ENCODE results near the gene URB2. TPM values are rescaled to one million over a fixed set of nuclear protein-coding genes. Genes with fewer than 3 reads are reported as not detected.

URB2 gene
- total and polyA plus RNA-seq, 2 of the 13 experiments (the other 11 are each of a cell fraction or from before 2014, with no cell fraction given) = 4.0 to 17.6 TPM

DNA sequence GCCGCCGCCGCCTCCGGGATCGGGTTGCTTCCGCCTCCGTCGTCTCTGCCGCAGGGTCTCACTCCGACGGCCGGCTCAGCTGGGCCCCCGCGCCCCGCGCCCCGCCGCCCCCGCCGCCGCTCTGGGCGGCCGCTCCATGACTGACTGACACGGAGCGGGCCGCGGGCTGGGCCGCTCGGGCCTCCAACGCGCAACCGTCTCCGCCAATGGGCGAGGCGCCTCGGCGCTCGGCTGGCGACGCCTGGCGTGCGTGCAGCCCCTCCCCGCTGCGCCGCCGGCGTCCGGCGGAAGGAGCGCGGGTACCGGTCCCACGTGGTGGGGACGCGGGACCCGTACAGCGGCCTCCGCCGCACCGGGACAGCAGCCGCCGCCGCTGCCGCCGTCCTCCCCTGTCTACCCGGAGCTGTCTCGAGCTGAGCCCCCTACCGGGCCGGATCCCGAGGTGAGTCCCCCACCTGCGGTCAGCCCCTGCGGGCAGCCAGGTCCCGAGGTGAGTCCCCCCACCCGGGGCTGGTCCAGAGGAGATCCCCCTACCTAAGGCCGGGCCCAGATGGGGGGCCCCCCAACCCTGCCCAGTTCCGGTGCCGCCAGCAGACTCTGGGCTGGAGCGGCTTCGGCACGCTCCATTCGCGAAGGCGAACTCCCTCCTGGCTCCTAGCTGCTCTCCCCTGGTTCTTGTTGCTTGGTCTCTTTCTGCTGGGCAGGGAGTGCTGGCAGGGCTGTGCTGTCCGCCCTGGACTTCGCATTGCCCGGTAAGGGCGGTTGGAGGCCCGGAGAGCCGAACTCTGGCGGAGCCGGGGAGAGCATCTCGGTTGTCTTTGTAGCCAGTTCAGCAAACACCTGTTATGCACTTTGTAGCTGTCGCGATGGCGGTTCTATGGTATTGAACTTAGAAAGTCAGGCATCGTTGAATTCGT, at the start of gene URB2, which contains the start of gene TAF5L (continued):
- TF ChIP-seq ZNF572 (CRISPR knock-in tag; IDR thresholded peaks at IDR 0.05) (0 out of 2 replicates have a peak, but pooled peaks have one; percentile 59), SALL1 (CRISPR knock-in tag; IDR thresholded peaks at IDR 0.05) (peak; percentile 65; the same call in 1 of the 2 replicates), ZBTB8A (CRISPR knock-in tag; IDR thresholded peaks at IDR 0.05; ENCODE audit: borderline replicate concordance, low read depth) (no peak), AHDC1 (CRISPR knock-in tag; IDR thresholded peaks at IDR 0.05; ENCODE audit: borderline replicate concordance) (no peak), REPIN1 (CRISPR knock-in tag; IDR thresholded peaks at IDR 0.05; ENCODE audit: borderline replicate concordance, low read depth) (no peak), ZNF546 (CRISPR knock-in tag; conservative IDR thresholded peaks at IDR 0.05) (peak; percentile 85; the same call in 1 of the 2 replicates), CREM (IDR thresholded peaks at IDR 0.05) (no peak), CREM (CRISPR knock-in tag; IDR thresholded peaks at IDR 0.05) (no peak), ERF (CRISPR knock-in tag; IDR thresholded peaks at IDR 0.05) (0 out of 2 replicates have a peak, but pooled peaks have one; percentile 64), NR2F1 (CRISPR knock-in tag; IDR thresholded peaks at IDR 0.05) (no peak), FOXJ3 (CRISPR knock-in tag; IDR thresholded peaks at IDR 0.05; ENCODE audit: borderline replicate concordance) (no peak), ZNF383 (CRISPR knock-in tag; IDR thresholded peaks at IDR 0.05; ENCODE audit: borderline replicate concordance) (no peak), ZNF543 (CRISPR knock-in tag; IDR thresholded peaks at IDR 0.05) (0 out of 2 replicates have a peak, but pooled peaks have one; percentile 52), BCL3 (CRISPR knock-in tag; IDR thresholded peaks at IDR 0.05) (peak; percentile 64; the same call in 1 of the 2 replicates), ZNF225 (CRISPR knock-in tag; IDR thresholded peaks at IDR 0.05) (peak; percentile 89), ZNF24 (IDR thresholded peaks at IDR 0.05) (no peak)
- TF ChIP-seq, protein P1, sequence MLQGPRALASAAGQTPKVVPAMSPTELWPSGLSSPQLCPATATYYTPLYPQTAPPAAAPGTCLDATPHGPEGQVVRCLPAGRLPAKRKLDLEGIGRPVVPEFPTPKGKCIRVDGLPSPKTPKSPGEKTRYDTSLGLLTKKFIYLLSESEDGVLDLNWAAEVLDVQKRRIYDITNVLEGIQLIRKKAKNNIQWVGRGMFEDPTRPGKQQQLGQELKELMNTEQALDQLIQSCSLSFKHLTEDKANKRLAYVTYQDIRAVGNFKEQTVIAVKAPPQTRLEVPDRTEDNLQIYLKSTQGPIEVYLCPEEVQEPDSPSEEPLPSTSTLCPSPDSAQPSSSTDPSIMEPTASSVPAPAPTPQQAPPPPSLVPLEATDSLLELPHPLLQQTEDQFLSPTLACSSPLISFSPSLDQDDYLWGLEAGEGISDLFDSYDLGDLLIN (CRISPR knock-in tag; IDR thresholded peaks at IDR 0.05; ENCODE audit: borderline replicate concordance) = no peak
